GM19025 (cell line): ENCODE measurements around the gene SOX3.

Experiments used
- ATAC-seq: cut with Tn5 transposase; IDR thresholded peaks from one replicate; pipeline ENCODE4 v1.9.1; 2021; ENCODE audit warnings: mild to moderate bottlenecking, low read depth, moderate library complexity; ENCODE audit not compliant: unreplicated experiment

SOX3 gene

DNA sequence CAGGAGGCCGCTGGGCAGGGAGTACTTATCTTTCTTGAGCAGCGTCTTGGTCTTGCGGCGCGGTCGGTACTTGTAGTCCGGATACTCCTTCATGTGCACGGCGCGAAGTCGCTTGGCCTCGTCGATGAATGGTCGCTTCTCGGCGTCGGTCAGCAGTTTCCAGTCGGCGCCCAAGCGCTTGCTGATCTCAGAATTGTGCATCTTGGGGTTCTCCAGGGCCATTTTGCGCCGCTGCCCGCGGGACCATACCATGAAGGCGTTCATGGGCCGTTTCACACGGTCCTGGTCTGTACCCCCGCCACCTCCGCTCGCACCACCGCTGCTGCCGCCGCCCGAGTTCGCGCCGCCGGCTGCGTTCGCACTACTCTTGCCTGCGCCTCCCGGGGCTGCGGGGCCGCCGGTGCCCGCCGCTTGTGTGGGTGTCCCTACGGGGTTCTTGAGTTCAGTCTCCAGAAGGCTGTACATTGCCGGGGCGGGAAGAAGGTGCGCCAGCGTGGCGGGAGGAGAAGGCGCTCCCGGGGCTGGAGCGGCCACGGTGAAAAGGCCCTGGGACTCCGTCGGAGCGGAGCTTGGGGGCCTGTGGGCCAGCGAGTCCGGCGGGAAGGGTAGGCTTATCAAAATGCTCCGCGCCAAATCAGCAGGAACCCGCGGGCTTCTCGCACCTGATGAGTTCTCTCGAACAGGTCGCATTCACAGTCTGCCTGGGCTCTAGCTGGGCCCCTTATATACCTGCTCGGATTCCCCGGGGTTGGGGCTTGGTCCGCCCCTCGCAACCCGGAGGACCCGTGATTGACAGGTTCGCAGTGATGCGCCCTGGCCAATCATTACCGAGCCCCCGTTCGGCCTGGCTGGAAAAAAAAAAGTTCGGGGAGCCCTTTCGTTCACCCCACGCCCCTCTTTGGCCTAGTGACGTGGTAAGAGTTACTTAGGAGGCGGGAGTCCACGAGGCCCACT, at the start of gene SOX3:
Gene SOX3 (minus strand): TSS at position 699 of the 954 bp plus-strand sequence. CDS start 9 bp downstream, at position 690.
- ATAC-seq, result no peak

DNA sequence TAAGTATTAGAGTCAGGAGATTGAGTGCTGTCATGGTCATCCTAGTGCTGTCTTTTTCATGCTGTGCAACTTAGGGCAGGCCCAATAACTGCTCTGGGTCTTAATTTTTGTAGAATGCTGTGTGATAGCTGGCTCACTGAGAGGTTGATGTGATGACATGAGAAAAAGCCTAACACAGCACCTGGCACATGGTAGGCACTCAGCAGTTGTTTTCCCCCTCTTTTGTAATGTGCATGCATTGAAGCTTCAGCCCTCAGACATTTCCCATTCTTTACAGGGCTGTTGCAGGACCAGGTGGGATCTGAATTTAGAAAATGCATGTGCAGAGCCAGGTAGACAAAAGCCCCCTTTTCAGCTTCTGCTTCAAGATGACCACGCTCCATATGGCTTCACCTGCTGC, 44.1 kb upstream of the SOX3 start:
- no peak for ATAC-seq

DNA sequence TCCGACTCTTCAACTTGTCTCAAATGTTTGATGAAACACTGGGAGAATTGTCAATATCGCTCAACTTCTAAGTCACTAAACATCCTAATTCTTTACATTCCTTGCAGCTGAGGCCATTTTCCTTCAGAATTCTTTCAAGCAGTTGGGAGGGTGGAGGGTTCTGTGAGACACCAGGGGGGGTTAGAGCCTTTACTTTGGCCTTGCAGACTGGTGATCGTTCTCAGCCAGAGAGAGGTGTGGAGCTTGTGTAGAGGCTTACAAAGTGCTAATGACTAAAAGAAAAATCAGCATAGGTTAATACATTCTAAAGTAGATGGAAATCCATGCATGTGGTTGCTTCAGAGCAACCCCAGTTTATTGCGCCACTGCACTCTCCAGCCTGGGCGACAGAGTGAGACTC, 21.3 kb upstream of the SOX3 start:
- no peak for ATAC-seq

DNA sequence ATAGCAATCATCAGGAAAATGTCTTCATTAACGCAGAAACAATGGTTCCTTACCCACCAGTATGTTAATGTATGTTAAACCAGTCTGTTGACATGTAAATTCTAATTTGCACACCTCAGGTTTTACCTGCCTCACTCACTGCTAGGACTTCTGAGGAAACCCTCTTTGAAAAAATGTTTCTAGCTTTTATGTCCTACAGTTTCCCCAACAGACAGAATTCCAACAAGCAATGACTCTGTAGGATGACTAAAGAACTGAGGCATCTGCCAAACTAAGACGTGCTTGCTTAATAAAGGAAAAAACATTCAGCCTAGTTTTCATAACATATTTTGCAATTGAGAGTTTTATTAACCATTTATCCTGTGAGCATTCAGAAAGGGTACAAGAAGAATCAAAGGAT, 20.6 kb upstream of the SOX3 start:
- ATAC-seq, result no peak

DNA sequence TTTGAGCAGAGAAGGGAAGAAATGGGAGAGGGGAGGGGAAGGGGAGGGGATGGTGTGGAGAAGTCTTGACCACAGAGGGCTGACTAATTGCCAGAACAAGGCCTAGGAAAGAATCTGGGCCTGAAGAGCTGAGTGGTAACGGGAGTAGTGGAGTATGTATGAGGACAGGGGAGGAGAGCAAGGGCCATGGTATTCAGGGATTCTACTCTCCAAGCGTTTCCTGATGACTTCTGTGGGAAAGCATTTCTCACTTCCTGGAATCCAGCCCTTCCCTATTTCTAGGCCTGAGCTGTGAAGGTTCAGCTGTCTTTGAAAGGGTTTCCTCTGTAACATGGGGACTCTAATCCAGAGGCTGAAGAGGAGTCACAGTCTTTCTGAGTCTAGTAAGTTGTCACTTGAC, 19.7 kb upstream of the SOX3 start:
- no peak for ATAC-seq

DNA sequence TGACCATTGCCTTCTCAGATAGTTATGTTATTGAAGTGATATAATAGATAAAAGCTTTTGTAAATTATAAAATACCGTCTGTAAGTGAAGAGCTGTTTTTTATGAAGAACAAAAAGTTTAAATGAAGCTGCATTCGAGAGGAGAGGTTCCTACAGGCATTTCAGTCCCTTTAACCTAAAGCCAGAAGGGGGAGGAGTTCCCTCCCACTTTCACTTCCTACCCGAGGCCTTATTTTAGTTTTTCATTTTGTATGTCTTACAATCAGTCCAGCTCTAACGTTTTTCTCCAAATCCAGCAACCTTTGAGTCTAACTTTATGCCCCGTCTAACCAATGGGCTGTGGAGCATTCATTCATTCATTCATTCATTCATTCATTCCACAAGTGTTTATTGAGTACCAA, 16.5 kb upstream of the SOX3 start:
- ATAC-seq, result no peak

DNA sequence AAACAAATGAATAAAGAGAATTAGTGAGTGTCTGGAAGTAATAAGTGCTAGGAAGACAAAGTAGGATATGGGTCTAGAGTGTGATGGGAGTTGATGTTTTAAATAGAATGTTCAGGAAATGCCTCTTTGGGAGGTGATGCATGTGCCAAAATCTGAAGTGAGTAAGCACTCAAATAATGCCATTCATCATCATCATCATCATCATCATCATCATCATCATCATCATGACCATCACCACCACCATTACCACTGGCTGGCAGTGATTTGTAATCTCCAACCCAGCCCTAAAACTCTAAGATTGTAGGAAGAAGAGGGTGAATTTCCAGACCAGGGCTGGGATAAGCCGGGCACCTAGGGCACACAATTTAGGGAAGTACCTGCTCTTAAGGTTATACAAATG, 9.7 kb upstream of the SOX3 start:
- ATAC-seq, result no peak

DNA sequence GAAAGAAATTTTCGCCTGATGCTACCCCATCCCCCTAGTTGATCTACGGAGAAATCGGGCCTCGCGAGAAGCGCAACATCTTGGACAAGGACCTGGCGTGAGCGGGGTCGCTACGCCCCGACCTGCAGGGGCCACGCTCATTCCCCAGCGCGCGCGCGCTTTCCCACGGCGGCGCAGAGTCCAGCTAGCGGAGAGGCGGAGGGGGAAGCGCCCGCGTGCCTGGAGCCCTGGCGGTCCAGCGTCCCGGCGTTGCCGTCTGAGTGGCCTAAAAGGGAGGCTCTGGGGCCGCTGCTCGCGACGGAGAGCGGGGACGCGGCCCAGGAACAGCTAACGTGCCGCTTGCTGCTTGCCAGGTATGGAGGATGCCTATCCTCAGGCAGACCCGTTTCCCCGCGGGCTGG, 6.0 kb upstream of the SOX3 start:
- no peak for ATAC-seq

DNA sequence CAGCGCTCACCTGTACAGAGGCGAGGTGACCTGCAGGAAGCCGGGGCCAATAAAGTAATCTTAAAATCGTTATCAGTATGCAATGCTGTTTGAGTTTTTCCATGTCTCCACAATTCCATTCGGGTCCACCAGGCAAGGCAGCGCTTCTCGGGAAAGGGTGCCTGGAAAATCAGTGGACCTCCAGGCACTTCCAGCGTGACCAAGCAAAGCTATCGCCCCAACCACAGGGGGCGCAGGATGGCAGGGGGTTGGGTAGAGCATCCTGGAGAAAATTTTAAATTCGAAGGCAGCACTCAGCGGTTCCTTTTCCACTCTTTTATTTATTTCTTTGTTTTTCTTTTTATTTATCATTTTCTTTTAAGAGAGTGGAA, 5.4 kb upstream of the SOX3 start:
- ATAC-seq, result no peak

DNA sequence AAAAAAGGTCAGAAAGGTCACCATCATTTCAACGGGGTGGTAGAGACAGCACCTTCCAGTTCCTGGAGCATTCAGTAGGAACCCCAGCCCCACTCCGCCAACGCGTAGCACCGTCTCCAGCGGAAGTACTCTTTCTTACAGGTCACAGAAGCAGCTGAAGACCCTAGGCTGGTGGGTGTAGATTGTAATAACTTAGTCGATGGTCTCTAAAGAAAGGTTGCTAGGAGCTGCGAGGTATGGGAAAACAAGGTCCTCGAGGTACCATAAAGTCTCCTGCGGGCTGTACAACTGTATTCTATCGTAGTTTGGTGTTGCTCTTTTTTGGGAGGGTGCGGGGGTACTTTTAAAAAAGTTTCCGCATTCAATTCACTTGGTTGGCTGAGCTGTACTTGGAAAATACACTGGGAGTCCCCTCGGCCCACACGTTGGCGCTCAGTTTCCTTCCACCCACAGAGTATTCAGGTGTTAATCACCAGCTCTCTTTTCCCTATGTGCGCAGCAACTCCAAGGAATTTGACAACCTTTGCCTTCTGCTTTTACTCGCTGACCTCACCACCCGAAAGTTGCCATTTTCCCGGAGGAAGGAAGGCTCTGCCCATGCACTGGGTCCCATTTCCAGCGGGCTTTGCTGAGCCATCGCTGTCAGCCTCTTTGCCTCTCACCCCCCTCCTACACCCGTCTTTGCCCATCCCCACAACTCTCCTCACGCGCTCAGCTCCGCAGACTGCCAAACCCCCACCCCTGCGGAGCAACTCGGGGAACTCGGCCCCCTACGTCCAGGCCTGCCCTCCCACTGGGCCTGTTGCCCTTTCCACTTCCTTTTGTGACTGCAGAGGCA, 4.8 kb upstream of the SOX3 start:
- ATAC-seq, result no peak

DNA sequence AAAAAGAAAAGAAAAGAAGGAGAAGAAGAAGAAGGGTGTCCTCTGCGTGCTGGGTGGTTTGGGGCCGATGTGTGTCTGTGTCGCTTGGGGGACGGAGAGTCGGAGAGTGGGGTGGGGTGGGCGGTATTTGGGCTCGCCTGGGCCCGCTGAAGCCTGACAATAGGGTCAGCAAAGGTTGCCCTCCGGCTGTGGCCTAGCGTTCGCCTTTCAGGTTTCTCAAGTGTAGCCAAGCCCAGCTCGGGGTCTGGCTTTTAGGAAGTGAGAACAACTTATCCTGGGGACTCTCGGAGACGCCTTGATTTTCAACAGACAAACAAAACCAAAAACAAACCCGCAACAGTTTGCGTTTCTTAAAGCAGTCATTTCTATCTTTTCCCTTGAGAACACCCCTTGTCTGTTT, 4.1 kb upstream of the SOX3 start:
- no peak for ATAC-seq

DNA sequence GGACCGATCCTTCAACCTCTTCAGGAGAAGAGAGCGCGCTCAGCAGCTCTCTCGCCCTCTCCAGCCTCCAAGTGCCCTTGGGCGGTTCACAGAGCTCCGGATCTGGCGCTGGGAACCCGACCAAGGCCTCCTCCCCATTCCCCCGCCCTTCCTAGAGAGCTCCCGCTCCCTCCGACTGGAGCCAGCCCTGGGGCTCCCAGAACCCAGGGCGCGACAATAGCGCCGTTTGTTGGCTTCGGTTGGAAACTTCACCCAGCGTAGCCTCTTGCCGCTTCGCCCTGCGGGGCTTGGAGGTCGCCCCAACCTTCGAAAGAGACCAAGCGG, 3.1 kb upstream of the SOX3 start:
- ATAC-seq, result no peak

DNA sequence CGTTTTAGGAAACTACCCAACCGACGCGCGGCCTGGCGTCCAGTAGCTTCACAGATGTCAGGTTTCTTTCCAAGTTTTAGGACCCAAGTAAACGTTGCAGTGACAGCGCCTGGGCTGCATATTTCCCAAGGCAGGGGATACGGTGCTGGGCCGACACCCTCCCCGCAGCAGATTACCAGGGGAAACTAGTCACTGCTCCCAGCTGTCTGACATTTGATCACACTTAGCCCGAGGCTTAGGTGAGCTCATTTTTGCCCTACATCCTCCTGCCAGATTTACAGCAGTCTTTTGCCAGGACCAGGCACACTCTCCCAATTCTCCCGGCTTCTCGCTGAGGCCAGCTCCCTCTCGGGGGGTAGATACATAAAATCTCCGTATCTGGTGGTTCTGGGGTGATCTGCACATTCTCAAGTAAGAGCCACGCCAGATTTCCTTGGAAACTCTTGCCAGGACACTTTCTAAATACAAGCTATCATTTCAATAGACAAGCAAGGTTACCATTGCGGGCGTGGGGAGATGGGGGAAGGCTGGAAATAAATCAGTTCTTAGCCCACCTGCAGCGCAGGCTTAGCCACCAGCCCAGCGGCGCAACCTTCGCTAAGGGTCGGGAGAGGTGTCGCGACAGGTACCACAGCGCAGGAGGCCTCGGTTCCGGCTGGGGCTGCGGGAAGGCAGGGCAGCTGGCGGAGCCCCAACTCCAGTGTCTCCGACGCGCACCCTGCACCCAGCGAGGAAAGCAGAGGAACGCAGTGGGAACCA, 2.5 kb upstream of the SOX3 start:
- no peak for ATAC-seq

DNA sequence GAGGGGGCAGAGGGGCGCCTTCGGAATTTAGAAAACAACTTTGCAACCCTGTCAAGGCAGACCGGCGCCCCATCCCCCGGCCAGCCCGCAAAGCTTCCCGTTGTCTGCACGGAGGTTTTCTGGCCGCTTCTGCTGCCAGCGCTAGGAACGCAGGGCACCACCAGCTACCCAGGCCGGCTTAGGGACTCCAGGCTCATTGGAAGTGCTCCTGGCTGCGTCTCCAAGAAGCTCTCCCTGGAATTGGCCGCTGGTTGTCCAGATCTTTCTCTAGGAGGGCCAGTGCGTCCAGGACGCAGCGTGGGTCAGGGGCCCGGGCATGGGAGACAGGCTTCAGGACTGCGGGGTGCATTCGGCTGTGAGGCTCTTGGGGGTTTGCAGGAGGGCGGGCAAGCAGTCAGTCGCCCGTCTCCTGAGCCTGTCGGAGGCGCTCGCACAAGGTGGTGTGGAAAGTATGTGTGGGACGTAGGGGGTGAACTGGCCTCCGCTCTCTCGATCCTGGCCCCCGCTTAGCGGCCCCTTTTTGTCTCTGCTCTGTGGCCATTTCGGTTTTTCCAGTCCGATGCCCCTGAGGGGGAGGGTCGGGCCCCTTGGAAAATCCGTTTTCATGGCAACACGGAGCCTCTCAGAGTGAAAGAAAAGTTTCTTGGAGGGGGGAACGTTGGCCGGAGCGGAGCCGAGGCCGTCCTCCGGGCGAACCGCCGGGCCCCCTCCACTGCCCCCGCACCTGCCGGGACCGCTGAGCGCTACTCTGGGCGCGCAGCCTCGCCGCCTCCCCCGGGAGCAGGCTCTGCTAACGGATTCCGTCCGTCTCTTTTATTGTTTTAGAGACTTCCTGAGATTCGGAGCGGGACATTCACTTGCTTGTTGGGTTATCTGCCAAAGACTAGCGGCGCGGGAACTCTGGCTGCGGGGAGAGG, 810 bp upstream of the SOX3 start:
- ATAC-seq, result no peak

DNA sequence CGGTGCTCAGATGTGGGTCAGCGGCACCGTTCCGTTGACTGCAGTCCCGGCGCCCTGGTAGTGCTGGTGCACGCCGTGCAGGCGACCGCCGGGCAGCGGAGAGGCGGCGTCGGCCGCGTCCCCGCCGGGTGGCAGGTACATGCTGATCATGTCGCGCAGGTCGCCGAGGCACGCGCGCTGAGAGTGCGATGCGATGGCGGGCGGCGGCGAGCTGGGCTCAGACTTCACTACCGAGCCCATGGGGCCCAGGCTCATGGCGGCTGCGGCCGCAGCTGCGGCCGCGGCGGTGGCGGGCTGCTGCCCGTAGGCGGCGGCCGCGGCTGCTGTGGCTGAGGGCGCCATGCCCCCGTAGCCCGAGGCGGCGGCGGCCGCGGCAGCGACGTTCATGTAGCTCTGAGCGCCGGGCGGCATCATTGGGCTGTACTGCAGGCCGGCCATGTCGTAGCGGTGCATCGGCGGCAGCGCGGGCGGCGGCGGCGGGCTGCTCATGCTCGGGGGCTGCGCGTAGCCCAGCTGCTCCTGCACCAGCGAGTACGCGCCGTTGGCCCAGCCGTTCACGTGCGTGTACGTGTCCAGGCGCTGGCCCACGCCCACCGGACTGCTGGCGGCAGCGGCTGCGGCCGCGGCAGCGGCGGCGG, 1.0 kb downstream of the SOX3 start:
- ATAC-seq, result no peak

DNA sequence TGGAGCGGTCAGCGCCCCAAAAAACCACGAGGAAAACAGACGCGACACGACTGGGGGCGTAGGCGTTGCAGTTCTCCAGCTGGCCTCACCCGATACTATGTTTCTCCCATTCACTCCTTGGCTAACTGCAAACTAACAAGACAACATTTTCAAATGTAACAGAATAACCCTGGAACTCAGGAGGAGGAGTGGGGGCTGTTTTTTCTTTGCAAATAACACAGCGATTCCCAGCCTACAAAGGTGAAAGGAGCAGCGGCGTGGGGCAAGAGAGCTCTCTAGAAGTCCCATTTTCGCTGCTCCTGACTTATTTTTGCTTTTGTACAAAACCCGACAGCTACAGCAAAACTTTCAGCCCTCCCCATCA, 1.6 kb downstream of the SOX3 start:
- no peak for ATAC-seq

DNA sequence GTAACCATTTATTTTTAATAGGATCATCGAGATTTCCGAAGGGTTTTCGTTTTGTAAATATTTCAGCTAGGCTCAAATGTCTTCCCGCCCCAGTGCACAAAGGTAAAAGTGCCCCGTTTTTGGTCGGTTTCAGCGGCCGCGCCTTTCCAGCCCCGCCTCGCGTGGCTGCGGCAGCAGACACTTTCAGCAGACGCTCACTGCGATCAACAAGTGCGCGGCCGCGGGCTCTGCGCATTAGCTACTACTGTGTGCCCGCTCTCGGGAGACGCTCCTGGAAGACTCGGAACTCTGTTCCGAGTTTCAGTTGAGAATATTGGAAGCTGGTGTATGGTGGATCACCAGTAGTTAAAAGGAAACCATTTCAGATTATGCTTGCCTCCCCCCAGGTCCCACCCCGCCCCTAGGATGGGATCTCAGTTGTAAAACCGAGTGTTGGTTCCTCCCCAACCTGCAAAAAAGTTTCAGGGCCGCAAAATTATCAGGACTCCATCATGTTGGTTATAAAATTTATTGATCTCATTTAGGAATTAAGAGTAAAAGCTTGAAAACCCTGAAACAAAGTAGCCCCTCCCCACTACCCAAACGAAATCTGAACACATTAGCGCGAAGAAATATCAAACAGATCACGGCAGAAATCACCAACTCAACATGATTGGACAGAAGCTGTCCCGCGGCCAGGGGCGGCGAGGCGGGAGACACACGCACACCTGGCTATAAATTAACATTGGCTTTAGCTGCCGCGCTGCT, 2.2 kb downstream of the SOX3 start:
- ATAC-seq, result no peak

DNA sequence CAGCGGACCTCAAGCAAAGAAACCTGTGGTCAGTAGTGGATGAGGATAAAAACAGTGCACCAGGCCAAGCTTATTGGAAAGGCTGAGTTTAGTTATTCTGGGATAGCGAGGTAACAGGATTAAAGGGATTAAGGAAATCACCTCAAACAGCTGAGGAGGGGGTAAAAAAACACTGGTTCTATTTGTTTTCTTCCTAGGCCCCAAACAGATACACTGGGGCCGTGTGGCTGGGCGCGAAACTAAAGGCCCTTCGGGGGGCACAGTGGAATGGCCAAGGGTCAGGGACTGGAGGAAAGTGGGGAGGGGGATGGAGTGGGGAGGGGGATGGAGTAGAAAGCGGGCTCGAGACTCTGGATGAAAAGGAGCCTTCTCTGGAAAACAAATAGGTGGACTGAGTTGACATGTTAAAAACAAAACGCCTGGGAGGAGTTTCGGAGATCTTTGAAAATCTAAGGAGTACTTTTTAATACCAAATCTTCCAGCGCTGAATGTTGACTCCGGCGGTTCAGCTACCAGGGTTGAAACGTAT, 2.9 kb downstream of the SOX3 start:
- no peak for ATAC-seq

DNA sequence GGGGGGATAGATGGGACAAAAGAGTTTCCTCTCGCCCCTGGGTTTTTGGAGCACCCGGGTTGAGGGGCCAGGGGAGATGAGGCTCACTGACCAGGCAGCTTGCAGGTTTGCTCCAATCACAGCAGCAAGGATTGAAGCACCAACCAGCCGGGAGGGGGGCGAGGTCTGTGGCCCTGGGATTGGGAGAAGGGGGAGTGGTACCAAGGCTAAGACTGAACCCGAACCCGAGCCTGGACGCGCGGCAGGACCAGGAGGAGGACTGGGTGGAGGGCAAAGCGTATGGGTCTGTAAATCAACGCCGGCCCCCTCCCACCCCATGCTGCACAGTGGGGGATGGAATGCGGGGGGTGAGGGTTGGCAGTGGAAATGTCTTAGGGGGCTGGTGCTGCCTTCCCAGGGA, 3.5 kb downstream of the SOX3 start:
- no peak for ATAC-seq
